HEK293 (cell line): ENCODE measurements around the gene CLDN7.

Experiments used
- CTCF ChIA-PET: fragments of 350-600 bp; formaldehyde crosslinking; extraction: SDS; loops from one replicate; lab custom pipeline; 2021; ENCODE audit warnings: antibody characterized with exemption; lab: Yijun Ruan, JAX
- POLR2A ChIA-PET: fragments of 300-600 bp; formaldehyde crosslinking; extraction: SDS; loops from one replicate; lab custom pipeline; 2020; ENCODE audit warnings: antibody characterized with exemption, inconsistent platforms; lab: Yijun Ruan, JAX
- H3K27ac ChIP-seq: fragments of 200-500 bp; sonication (Bioruptor generic); 2 replicates; pipeline ENCODE4 v1.5.1; 2014; ENCODE audit warnings: low read depth, low read length, control low read depth, inconsistent platforms; ENCODE audit errors: extremely low read depth
- H3K36me3 ChIP-seq, 2 experiments: fragments of 200-500 bp in 1 of 2; sonication (Bioruptor generic) in 1 of 2; 1 replicate in 1 of 2; 2 replicates in 1 of 2; pipeline ENCODE4 v1.5.1; 2014 to 2017; ENCODE audit warnings: inconsistent platforms in 2 of 2, low read length in 2 of 2; ENCODE audit not compliant: control insufficient read depth in 2 of 2, insufficient read depth in 1 of 2
- H3K4me1 ChIP-seq: fragments of 200-500 bp; sonication (Bioruptor generic); 2 replicates; pipeline ENCODE4 v1.5.1; 2014; ENCODE audit warnings: mild to moderate bottlenecking, low read length, inconsistent platforms; ENCODE audit not compliant: control insufficient read depth, insufficient read depth
- H3K4me3 ChIP-seq: 2 replicates; pipeline ENCODE4 v1.5.1; 2011; ENCODE audit warnings: low read depth, mild to moderate bottlenecking, control low read depth, low read length, moderate library complexity
- H3K9me3 ChIP-seq: fragments of 200-500 bp; sonication (Bioruptor generic); 2 replicates; pipeline ENCODE4 v1.5.1; 2014; ENCODE audit warnings: low read depth, low read length, inconsistent platforms; ENCODE audit not compliant: control insufficient read depth, insufficient read depth
- EGR2 ChIP-seq: fragments of 450-650 bp; formaldehyde crosslinking; IDR thresholded peaks from 2 replicates; pipeline ENCODE4 v1.5.1; 2016; ENCODE audit warnings: low read depth, missing biosample characterization, missing genetic modification characterization
- FEZF1 ChIP-seq: fragments of 450-650 bp; formaldehyde crosslinking; IDR thresholded peaks from 2 replicates; pipeline ENCODE4 v1.5.1; 2016; ENCODE audit warnings: missing biosample characterization, missing genetic modification characterization
- IKZF3 ChIP-seq: fragments of 450-650 bp; IDR thresholded peaks from 2 replicates; pipeline ENCODE4 v1.5.0; 2018; ENCODE audit warnings: missing biosample characterization, mild to moderate bottlenecking, missing genetic modification characterization, moderate library complexity
- MYNN ChIP-seq: fragments of 450-650 bp; formaldehyde crosslinking; IDR thresholded peaks from 2 replicates; pipeline ENCODE4 v1.5.1; 2016; ENCODE audit warnings: missing biosample characterization, missing genetic modification characterization, borderline replicate concordance
- OSR2 ChIP-seq: fragments of 450-650 bp; formaldehyde crosslinking; IDR thresholded peaks from 2 replicates; pipeline ENCODE4 v1.5.1; 2016; ENCODE audit warnings: missing biosample characterization, missing genetic modification characterization
- PRDM10 ChIP-seq: fragments of 450-650 bp; formaldehyde crosslinking; IDR thresholded peaks from 2 replicates; pipeline ENCODE4 v1.5.1; 2016; ENCODE audit warnings: missing biosample characterization, missing genetic modification characterization
- PRDM4 ChIP-seq: fragments of 450-650 bp; formaldehyde crosslinking; IDR thresholded peaks from 2 replicates; pipeline ENCODE4 v1.5.1; 2017; ENCODE audit warnings: missing biosample characterization, missing genetic modification characterization
- REPIN1 ChIP-seq: fragments of 450-650 bp; formaldehyde crosslinking; IDR thresholded peaks from 2 replicates; pipeline ENCODE4 v1.5.1; 2017; ENCODE audit warnings: missing biosample characterization, missing genetic modification characterization, low read depth
- SCRT2 ChIP-seq: fragments of 450-650 bp; formaldehyde crosslinking; IDR thresholded peaks from 2 replicates; pipeline ENCODE4 v1.5.1; 2016; ENCODE audit warnings: missing biosample characterization, missing genetic modification characterization
- TCF7L2 ChIP-seq: IDR thresholded peaks from 2 replicates; pipeline ENCODE4 v1.6.1; 2011; ENCODE audit warnings: low read depth, mild to moderate bottlenecking, inconsistent platforms, low read length, moderate library complexity, borderline replicate concordance
- ZFP69B ChIP-seq: fragments of 450-650 bp; formaldehyde crosslinking; IDR thresholded peaks from 2 replicates; pipeline ENCODE4 v1.5.1; 2016; ENCODE audit warnings: missing biosample characterization, missing genetic modification characterization
- ZNF10 ChIP-seq: fragments of 450-650 bp; formaldehyde crosslinking; IDR thresholded peaks from 2 replicates; pipeline ENCODE4 v1.5.1; 2017; ENCODE audit warnings: missing biosample characterization, missing genetic modification characterization
- ZNF138 ChIP-seq: fragments of 450-650 bp; formaldehyde crosslinking; IDR thresholded peaks from 2 replicates; pipeline ENCODE4 v1.5.1; 2016; ENCODE audit warnings: missing biosample characterization, missing genetic modification characterization, borderline replicate concordance
- ZNF184 ChIP-seq: fragments of 450-650 bp; IDR thresholded peaks from 2 replicates; pipeline ENCODE4 v1.5.1; 2018; ENCODE audit warnings: missing biosample characterization, mild to moderate bottlenecking, missing genetic modification characterization
- ZNF24 ChIP-seq: fragments of 450-650 bp; formaldehyde crosslinking; IDR thresholded peaks from 2 replicates; pipeline ENCODE4 v1.5.1; 2016; ENCODE audit warnings: missing biosample characterization, missing genetic modification characterization
- ZNF354C ChIP-seq: fragments of 450-650 bp; formaldehyde crosslinking; IDR thresholded peaks from 2 replicates; pipeline ENCODE4 v1.5.1; 2016; ENCODE audit warnings: missing biosample characterization, missing genetic modification characterization, low read depth, borderline replicate concordance
- ZNF366 ChIP-seq: fragments of 450-650 bp; formaldehyde crosslinking; conservative IDR thresholded peaks from 2 replicates; pipeline ENCODE4 v1.5.1; 2016; ENCODE audit warnings: missing biosample characterization, missing genetic modification characterization
- ZNF423 ChIP-seq: fragments of 450-650 bp; formaldehyde crosslinking; IDR thresholded peaks from 2 replicates; pipeline ENCODE4 v1.5.1; 2016; ENCODE audit warnings: missing biosample characterization, missing genetic modification characterization
- ZNF433 ChIP-seq: fragments of 450-650 bp; formaldehyde crosslinking; IDR thresholded peaks from 2 replicates; pipeline ENCODE4 v1.5.1; 2016; ENCODE audit warnings: missing biosample characterization, missing genetic modification characterization, low read depth
- ZNF501 ChIP-seq: fragments of 450-650 bp; formaldehyde crosslinking; IDR thresholded peaks from 2 replicates; pipeline ENCODE4 v1.5.1; 2016; ENCODE audit warnings: missing biosample characterization, missing genetic modification characterization
- ZNF585B ChIP-seq: fragments of 450-650 bp; formaldehyde crosslinking; IDR thresholded peaks from 2 replicates; pipeline ENCODE4 v1.5.1; 2016; ENCODE audit warnings: missing biosample characterization, missing genetic modification characterization
- ZNF600 ChIP-seq: fragments of 450-650 bp; formaldehyde crosslinking; IDR thresholded peaks from 2 replicates; pipeline ENCODE4 v1.5.1; 2016; ENCODE audit warnings: missing biosample characterization, missing genetic modification characterization
- ZNF610 ChIP-seq: fragments of 450-650 bp; formaldehyde crosslinking; IDR thresholded peaks from 2 replicates; pipeline ENCODE4 v1.5.1; 2016; ENCODE audit warnings: missing biosample characterization, missing genetic modification characterization, borderline replicate concordance
- ZNF623 ChIP-seq: fragments of 450-650 bp; formaldehyde crosslinking; IDR thresholded peaks from 2 replicates; pipeline ENCODE4 v1.5.1; 2016; ENCODE audit warnings: missing biosample characterization, missing genetic modification characterization
- ZNF629 ChIP-seq: fragments of 450-650 bp; formaldehyde crosslinking; IDR thresholded peaks from 2 replicates; pipeline ENCODE4 v1.5.1; 2017; ENCODE audit warnings: missing biosample characterization, missing genetic modification characterization
- ZNF664 ChIP-seq: fragments of 450-650 bp; formaldehyde crosslinking; IDR thresholded peaks from 2 replicates; pipeline ENCODE4 v1.5.1; 2016; ENCODE audit warnings: missing biosample characterization, missing genetic modification characterization
- ZNF670 ChIP-seq: fragments of 450-650 bp; formaldehyde crosslinking; IDR thresholded peaks from 2 replicates; pipeline ENCODE4 v1.5.1; 2016; ENCODE audit warnings: missing biosample characterization, missing genetic modification characterization, low read depth
- ZNF677 ChIP-seq: fragments of 450-650 bp; IDR thresholded peaks from 2 replicates; pipeline ENCODE4 v1.5.0; 2018; ENCODE audit warnings: missing biosample characterization, mild to moderate bottlenecking, missing genetic modification characterization, moderate library complexity
- ZNF704 ChIP-seq: fragments of 450-650 bp; formaldehyde crosslinking; IDR thresholded peaks from 2 replicates; pipeline ENCODE4 v1.5.1; 2016; ENCODE audit warnings: missing biosample characterization, missing genetic modification characterization

The CLDN7 gene

GRCh38 chr17:7295230-7296180 is 33.2 kb upstream of the CLDN7 start:
- Histone ChIP-seq H3K9me3 (no peaks in the 10 kb centered on the region), H3K4me3 (no peak overlapping the region), H3K4me1 (peaks cover 6% of the 10 kb centered on the region; the same call in 1 of the 2 replicates), H3K36me3 (no peaks in the 10 kb centered on the region), H3K27ac (0 out of 2 replicates have a peak overlapping the region, but pooled peaks have one; percentile 37)
- ChIA-PET POLR2A (interaction anchor here (1.4 to 2.1 kb wide), 4 partner anchors 14 to 250 kb away, joined by 6 to 20 read pairs (median 12); partner anchors contain the start of genes ACADVL, DLG4, NEURL4 and SLC2A4), CTCF (interaction anchor here (0.7 to 6.6 kb wide), 28 partner anchors 7 to 252 kb away, joined by 3 to 160 read pairs (median 5); partner anchors contain the start of genes ACADVL, ACAP1, CTDNEP1 and DLG4)
- TF ChIP-seq ZNF670 (tag by site-specific recombination) (no peak), ZNF10 (tag by site-specific recombination) (no peak), ZNF610 (tag by site-specific recombination) (no peak), ZNF138 (no peak), ZNF366 (tag by site-specific recombination) (no peak), EGR2 (tag by site-specific recombination) (no peak), SCRT2 (no peak), PRDM4 (tag by site-specific recombination) (no peak), ZNF24 (no peak), PRDM10 (tag by site-specific recombination) (no peak), MYNN (tag by site-specific recombination) (no peak), ZNF354C (no peak), ZNF664 (tag by site-specific recombination) (no peak), ZNF433 (tag by site-specific recombination) (no peak), ZNF184 (no peak), ZNF629 (tag by site-specific recombination) (no peak)
- TF ChIP-seq, all 188 proteins: peak for 0

GRCh38 chr17:7294614-7295153 is 32.4 kb upstream of the CLDN7 start, which contains the start of gene YBX2:
YBX2 (minus strand) TSS chr17:7294639; CDS start chr17:7294500, 139 bp downstream.
- CTCF ChIA-PET: no interaction called here
- Histone ChIP-seq H3K4me1 (peaks cover 6% of the 10 kb centered on the region; the same call in 1 of the 2 replicates), H3K4me3 (peak within 1 kb of the TSS; percentile 6; the same call in 1 of the 2 replicates), H3K9me3 (no peaks in the 10 kb centered on the region), H3K27ac (peak within 1 kb of the TSS; percentile 37; the same call in 1 of the 2 replicates), H3K36me3 (no peaks in the 10 kb centered on the region)
- POLR2A ChIA-PET: no interaction called here
- TF ChIP-seq ZNF677 (tag by site-specific recombination) (no peak), ZNF366 (tag by site-specific recombination) (0 out of 2 replicates have a peak, but pooled peaks have one; percentile 19), ZNF623 (tag by site-specific recombination) (no peak), IKZF3 (tag by site-specific recombination) (no peak), ZNF585B (no peak), ZNF600 (tag by site-specific recombination) (no peak), OSR2 (tag by site-specific recombination) (no peak), ZNF704 (tag by site-specific recombination) (no peak), TCF7L2 (no peak), ZNF423 (no peak), REPIN1 (tag by site-specific recombination) (no peak), ZNF501 (tag by site-specific recombination) (no peak), FEZF1 (tag by site-specific recombination) (no peak), ZFP69B (tag by site-specific recombination) (no peak)
